Measurements from ENCODE around the gene YPEL3.

YPEL3 gene

DNA sequence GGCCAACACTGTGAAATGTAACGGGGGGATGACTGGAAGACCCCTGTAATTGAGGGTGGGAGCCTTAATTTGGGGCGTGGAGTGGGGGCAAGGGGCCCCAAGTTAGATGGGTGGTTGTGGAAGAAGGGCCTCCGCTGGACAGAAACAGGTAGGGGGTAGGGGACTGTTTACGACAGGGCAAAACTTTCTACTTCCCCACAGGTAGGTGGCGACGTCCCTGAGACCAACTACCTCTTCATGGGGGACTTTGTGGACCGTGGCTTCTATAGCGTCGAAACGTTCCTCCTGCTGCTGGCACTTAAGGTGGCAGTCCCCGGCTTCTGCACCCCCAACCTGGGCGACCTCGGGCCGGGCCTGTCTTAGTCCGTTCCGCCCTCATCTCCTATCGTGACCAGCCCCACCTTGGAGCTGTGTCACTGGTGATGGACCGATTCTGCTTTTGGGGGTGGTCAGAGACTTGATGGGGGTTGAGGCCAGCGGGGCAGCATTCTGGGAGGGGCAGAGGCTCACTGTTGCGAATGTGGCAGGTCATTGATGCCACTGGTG, 13.4 kb downstream of the YPEL3 start:
- no peak for DNase-seq (ENCODE audit: low spot score)
- in situ Hi-C loops (cut with MboI; ENCODE audit: low pct_unique_long_range_greater_than_20kb, low sequenced_read_pairs, unreplicated experiment): no loop called here
- peak; percentile 5 for TF ChIP-seq CTCF (IDR thresholded peaks at IDR 0.05; ENCODE audit: extremely low read depth, insufficient read depth, missing control alignments)

- no peak for DNase-seq (ENCODE audit: low spot score)
- TF ChIP-seq CTCF (IDR thresholded peaks at IDR 0.05; ENCODE audit: extremely low read depth, insufficient read depth, missing control alignments): no peak
- in situ Hi-C loops (cut with MboI; ENCODE audit: low pct_unique_long_range_greater_than_20kb, low sequenced_read_pairs, unreplicated experiment): no loop called here
These were observed 16.5 kb downstream of the YPEL3 start for GRCh38 chr16:30079480-30079879.

DNA sequence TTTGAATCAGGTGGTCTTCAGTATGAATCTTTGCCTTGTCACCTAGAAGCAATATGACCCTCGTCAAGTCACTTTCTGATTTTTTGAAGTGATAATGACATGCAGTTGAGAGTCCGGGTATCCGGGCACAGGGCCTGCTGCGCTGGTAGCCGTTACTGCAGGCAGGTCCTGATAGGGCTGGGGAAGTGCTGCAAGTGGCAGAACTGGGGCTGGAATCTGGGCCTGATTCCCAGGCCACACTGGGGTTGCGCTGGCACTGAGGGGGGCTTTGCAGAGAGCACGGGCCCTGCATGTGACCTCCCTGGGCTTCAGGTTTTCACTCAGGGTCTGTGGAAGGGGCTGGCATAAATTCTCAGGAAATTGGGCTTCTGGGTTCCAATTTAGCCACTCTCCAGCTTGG, 17.3 kb downstream of the YPEL3 start:
- in situ Hi-C loops (cut with MboI; ENCODE audit: low pct_unique_long_range_greater_than_20kb, low sequenced_read_pairs, unreplicated experiment): no loop called here
- TF ChIP-seq CTCF (IDR thresholded peaks at IDR 0.05; ENCODE audit: extremely low read depth, insufficient read depth, missing control alignments): no peak
- DNase-seq (ENCODE audit: low spot score): no peak

DNA sequence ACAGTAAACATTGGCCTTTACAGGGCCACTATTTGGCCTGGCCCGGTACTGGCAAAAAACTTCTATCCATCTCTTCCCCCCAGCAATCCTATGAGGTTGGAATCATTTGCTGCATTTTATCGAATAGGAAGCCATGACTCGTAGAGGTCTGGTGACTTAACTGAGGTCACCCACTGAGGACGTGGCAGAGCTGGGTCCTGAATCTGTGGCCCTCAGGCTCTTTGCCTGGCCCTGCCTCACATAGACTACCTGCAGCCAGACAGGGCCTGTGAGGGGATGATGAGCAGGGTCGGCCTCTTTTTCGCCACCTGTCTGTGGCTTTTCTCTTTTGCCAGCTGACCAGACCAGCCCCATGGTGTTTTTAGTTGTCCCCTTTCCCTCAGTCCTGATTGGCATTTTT, 18.4 kb downstream of the YPEL3 start:
- in situ Hi-C loops (cut with MboI; ENCODE audit: low pct_unique_long_range_greater_than_20kb, low sequenced_read_pairs, unreplicated experiment): no loop called here
- TF ChIP-seq CTCF (IDR thresholded peaks at IDR 0.05; ENCODE audit: extremely low read depth, insufficient read depth, missing control alignments): no peak
- DNase-seq (ENCODE audit: low spot score): no peak

DNA sequence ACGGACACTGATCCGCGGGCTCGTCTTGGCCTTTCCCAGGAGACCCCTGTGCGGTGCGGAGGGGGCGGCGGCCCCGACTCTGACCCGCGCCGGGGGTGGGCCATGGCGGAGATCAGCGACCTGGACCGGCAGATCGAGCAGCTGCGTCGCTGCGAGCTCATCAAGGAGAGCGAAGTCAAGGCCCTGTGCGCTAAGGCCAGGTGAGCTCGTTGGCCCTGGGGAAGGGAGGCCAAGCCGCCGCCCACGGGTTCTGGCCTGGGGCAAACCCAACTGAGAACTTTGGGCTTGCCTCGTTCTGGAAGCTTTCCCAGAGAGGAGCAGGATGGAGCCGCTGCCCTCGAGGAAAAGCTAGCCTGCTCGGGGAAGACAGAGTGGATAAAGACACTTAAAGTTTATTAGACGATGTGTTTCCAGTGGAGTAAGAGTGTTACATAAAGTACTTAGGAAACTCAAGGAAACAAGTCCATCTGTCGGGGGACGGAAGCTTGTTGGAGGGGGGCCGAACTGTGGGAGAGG, 19.7 kb downstream of the YPEL3 start:
- in situ Hi-C loops (cut with MboI; ENCODE audit: low pct_unique_long_range_greater_than_20kb, low sequenced_read_pairs, unreplicated experiment): no loop called here
- DNase-seq (ENCODE audit: low spot score): no peak

DNA sequence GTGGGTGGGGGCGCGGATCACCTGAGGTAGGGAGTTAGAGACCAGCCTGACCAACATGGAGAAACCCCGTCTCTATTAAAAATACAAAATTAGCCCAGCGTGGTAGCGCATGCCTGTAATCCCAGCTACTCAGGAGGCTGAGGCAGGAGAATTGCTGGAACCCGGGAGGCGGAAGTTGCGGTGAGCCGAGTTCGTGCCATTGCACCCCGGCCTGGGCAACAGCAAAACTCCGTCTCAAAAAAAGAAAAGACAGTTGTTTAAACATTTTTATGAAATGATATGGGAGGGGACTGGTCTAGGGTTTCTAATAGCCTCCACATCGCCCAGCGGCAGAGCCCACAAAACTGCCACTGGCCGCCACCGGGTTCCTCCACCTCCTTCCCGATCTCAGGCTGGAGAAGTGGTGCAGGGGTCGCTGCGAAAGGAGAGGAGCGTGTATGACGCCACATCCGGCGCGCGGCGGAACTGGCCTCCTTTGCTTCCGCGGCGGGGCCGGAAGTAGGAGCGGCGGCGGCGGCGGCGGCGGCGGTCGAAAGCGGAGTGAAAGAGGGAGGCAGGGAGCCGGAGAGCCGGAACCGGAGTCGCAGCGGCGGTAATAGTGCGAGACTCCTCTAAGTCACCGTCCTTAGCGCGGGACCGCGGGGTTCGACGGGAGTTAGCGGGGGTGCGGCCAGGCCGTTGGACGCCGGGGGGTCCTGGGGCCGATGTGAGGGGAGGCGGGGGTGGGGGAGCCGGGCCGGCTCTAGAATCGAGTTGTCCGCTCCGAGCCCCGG, 20.3 kb downstream of the YPEL3 start, which contains the start of gene PPP4C:
TSS of gene PPP4C (plus strand) at position 492 of the 773 bp plus-strand sequence. CDS start 384 bp downstream, outside the sequence.
- peak; percentile 96 for DNase-seq (ENCODE audit: low spot score)
- in situ Hi-C loops (cut with MboI; ENCODE audit: low pct_unique_long_range_greater_than_20kb, low sequenced_read_pairs, unreplicated experiment): no loop called here
- TF ChIP-seq CTCF (IDR thresholded peaks at IDR 0.05; ENCODE audit: extremely low read depth, insufficient read depth, missing control alignments): no peak

More for the DNA sequence above, 19.7 kb downstream of the YPEL3 start:
- TF ChIP-seq CTCF (IDR thresholded peaks at IDR 0.05; ENCODE audit: extremely low read depth, insufficient read depth, missing control alignments): no peak
